Measurements from ENCODE around the gene NTN1. TPM values are rescaled to one million over a fixed set of nuclear protein-coding genes. Genes with fewer than 3 reads are reported as not detected.
A peak's percentile ranks its signal among the peaks of the same experiment; 100 is the strongest.

The NTN1 gene
- total RNA-seq, 1 experiment from 2014 or later: 1.2 TPM

DNA sequence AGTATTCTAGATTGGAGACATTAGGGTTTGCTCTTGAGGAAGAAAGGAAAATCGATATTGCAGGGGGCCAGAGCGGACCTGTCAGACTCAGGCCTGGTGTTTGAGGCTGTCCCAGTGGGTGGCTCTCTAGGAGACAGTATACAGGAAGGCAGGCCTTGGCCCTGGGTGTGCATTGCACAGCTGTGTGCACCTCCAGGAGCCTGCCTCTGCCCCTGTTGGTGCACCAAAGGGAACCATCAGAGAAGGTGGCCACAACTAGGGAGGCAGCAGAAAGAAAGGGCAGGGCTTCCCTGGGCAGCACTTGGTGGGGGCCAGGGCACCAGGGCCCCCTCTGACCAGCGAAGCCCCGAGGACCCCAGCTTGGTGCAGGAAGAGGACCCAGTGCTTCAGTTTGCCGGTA is 188.0 kb downstream of the NTN1 start:
- Mint-ChIP-seq H3K27ac (peak overlapping the region in 1 of 3 experiments; percentile 85; a peak in 1 of 7 replicates), H3K27me3 (ENCODE audit: low read depth) (peaks cover 3% of the 10 kb centered on the region; the same call in 1 of the 2 replicates), H3K9me3 (no peaks in the 10 kb centered on the region; a peak in 1 of 5 replicates), H3K4me3 (no peak overlapping the region), H3K36me3 (ENCODE audit: insufficient read depth in 1 of 3, low read depth in 3 of 3) (no peaks in the 10 kb centered on the region), H3K4me1 (peaks cover 10 to 22% of the 10 kb centered on the region in 2 experiments)
- Histone ChIP-seq H2AK5ac (ENCODE audit: insufficient read length, low read length) (no peak overlapping the region), H4K20me1 (ENCODE audit: control insufficient read depth, insufficient read depth, insufficient read length) (no peaks in the 10 kb centered on the region), H2BK12ac (ENCODE audit: insufficient read length, low read depth, low read length) (no peak overlapping the region), H3K4ac (ENCODE audit: low read depth, low read length) (no peak overlapping the region), H3T11ph (ENCODE audit: low read length) (no peak overlapping the region), H3K27me3 (ENCODE audit: insufficient read depth, low read length) (no peaks in the 10 kb centered on the region), H4K5ac (ENCODE audit: insufficient read length, low read depth, low read length) (no peak overlapping the region), H3K23ac (ENCODE audit: insufficient read length, low read depth, low read length) (no peak overlapping the region), H2BK15ac (ENCODE audit: low read depth, low read length) (no peak overlapping the region), H2AFZ (ENCODE audit: low read length) (no peak overlapping the region), H3K9me3 (ENCODE audit: control insufficient read depth, low read depth, low read length) (no peaks in the 10 kb centered on the region), H3K18ac (ENCODE audit: insufficient read length, low read depth, low read length) (no peak overlapping the region), H3K4me1 (ENCODE audit: insufficient read depth, low read length) (no peaks in the 10 kb centered on the region), H4K91ac (ENCODE audit: insufficient read length, low read depth, low read length) (no peak overlapping the region), H3K27ac (ENCODE audit: insufficient read length, low read depth, low read length) (no peak overlapping the region), H3K56ac (ENCODE audit: insufficient read length, low read depth, low read length) (no peak overlapping the region), H2BK120ac (ENCODE audit: low read depth, low read length, poor library complexity, severe bottlenecking) (no peak overlapping the region), H3K79me1 (ENCODE audit: insufficient read depth, low read depth, low read length, poor library complexity, severe bottlenecking) (no peaks in the 10 kb centered on the region), H3K4me2 (ENCODE audit: insufficient read depth, insufficient read length, low read length) (no peak overlapping the region), H4K8ac (replicated peaks; ENCODE audit: insufficient read length, low read depth, low read length) (no peak overlapping the region), H2BK5ac (ENCODE audit: insufficient read length, low read length) (no peak overlapping the region), H3K23me2 (ENCODE audit: insufficient read length, low read depth, low read length, poor library complexity, severe bottlenecking) (no peaks in the 10 kb centered on the region), H3K79me2 (ENCODE audit: insufficient read depth, low read length) (no peaks in the 10 kb centered on the region), H2BK20ac (ENCODE audit: low read depth, low read length, poor library complexity, severe bottlenecking) (no peak overlapping the region), H3K14ac (ENCODE audit: insufficient read depth, low read length) (no peak overlapping the region), H3K9ac (ENCODE audit: extremely low read depth, insufficient read length, low read length) (no peak overlapping the region)
- no CpG with 5 or more reads among the region's 5 CpGs for WGBS (ENCODE audit: extremely low coverage, insufficient read length, low lambda C conversion rate)
- DNase-seq: peak; percentile 27
- TF ChIP-seq, protein P1, sequence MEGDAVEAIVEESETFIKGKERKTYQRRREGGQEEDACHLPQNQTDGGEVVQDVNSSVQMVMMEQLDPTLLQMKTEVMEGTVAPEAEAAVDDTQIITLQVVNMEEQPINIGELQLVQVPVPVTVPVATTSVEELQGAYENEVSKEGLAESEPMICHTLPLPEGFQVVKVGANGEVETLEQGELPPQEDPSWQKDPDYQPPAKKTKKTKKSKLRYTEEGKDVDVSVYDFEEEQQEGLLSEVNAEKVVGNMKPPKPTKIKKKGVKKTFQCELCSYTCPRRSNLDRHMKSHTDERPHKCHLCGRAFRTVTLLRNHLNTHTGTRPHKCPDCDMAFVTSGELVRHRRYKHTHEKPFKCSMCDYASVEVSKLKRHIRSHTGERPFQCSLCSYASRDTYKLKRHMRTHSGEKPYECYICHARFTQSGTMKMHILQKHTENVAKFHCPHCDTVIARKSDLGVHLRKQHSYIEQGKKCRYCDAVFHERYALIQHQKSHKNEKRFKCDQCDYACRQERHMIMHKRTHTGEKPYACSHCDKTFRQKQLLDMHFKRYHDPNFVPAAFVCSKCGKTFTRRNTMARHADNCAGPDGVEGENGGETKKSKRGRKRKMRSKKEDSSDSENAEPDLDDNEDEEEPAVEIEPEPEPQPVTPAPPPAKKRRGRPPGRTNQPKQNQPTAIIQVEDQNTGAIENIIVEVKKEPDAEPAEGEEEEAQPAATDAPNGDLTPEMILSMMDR (conservative IDR thresholded peaks at IDR 0.05): no peak
